Right lobe of liver (tissue), 4 donors: Measurements from ENCODE around the gene LSM6.

Experiments used
- POLR2A ChIP-seq: fragments of 450-650 bp; IDR thresholded peaks from one replicate; pipeline ENCODE4 v1.6.1; 2017; ENCODE audit warnings: antibody characterized with exemption, mild to moderate bottlenecking
- TF ChIP-seq, protein P1 (sequence below), 4 donors: fragments of 200-600 bp in 3 of 4; fragments of 450-650 bp in 1 of 4; IDR thresholded peaks; one replicate each; pipeline versions ENCODE4 v1.5.1 to v1.8.0; 2016 to 2022; ENCODE audit warnings: antibody characterized with exemption in 4 of 4, mild to moderate bottlenecking in 2 of 4
- donor health status: DM: no; HTN: no; CAD: no.
- donor health status: DM: no; HTN: no; CAD: no.
- donor health status: DM: no; HTN: yes; CAD: no.

DNA sequence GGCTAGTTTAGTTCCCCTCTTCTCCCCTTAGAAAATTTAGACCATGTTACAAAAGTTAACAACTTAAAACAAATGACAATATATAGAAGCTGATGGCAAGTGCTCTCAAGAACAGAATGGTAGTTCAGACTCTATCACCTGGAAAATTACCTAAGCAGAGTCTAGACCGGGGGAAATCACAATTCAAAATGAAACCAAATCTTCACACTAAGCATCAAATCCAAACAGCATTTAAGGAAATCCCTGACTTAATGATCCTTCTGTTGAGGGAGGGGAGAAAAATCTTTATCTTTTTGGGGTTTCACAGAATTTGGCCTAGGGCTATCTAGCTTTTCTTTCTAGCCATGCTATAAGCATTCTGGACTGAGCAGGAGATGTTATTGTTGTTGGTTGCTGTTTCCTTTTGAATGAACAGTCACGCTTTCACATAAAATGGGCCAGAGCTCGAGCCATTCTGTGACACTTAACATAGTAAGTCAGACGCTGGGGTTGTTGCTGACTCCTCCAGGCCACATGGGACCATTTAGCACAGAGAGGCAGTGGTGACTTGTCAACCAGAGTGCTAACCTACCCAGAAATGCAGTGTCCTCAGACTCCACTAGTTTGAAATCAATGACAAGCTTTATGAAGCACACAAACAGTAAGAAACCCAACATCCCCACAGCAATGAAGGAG, 16.0 kb upstream of the LSM6 start:
- TF ChIP-seq, protein P1, sequence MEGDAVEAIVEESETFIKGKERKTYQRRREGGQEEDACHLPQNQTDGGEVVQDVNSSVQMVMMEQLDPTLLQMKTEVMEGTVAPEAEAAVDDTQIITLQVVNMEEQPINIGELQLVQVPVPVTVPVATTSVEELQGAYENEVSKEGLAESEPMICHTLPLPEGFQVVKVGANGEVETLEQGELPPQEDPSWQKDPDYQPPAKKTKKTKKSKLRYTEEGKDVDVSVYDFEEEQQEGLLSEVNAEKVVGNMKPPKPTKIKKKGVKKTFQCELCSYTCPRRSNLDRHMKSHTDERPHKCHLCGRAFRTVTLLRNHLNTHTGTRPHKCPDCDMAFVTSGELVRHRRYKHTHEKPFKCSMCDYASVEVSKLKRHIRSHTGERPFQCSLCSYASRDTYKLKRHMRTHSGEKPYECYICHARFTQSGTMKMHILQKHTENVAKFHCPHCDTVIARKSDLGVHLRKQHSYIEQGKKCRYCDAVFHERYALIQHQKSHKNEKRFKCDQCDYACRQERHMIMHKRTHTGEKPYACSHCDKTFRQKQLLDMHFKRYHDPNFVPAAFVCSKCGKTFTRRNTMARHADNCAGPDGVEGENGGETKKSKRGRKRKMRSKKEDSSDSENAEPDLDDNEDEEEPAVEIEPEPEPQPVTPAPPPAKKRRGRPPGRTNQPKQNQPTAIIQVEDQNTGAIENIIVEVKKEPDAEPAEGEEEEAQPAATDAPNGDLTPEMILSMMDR (IDR thresholded peaks at IDR 0.05) = no peak
- TF ChIP-seq POLR2A = no peak
